ENCODE measurements around the gene POLA2.
A peak's percentile ranks its signal among the peaks of the same experiment; 100 is the strongest.
"Not testable (repeated sequence)": the region's sequence is repeated elsewhere in the genome, so short reads cannot be mapped to it uniquely, and the experiment has no call there.

Gene POLA2

GRCh38 chr11:65262776-65263175 is 1.0 kb downstream of the POLA2 start:
- DNase-seq (ENCODE audit: extremely low read depth, low read depth), result no peak
- TF ChIP-seq, protein P1, sequence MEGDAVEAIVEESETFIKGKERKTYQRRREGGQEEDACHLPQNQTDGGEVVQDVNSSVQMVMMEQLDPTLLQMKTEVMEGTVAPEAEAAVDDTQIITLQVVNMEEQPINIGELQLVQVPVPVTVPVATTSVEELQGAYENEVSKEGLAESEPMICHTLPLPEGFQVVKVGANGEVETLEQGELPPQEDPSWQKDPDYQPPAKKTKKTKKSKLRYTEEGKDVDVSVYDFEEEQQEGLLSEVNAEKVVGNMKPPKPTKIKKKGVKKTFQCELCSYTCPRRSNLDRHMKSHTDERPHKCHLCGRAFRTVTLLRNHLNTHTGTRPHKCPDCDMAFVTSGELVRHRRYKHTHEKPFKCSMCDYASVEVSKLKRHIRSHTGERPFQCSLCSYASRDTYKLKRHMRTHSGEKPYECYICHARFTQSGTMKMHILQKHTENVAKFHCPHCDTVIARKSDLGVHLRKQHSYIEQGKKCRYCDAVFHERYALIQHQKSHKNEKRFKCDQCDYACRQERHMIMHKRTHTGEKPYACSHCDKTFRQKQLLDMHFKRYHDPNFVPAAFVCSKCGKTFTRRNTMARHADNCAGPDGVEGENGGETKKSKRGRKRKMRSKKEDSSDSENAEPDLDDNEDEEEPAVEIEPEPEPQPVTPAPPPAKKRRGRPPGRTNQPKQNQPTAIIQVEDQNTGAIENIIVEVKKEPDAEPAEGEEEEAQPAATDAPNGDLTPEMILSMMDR (IDR thresholded peaks at IDR 0.05; ENCODE audit: low read depth, low read length), result no peak

DNA sequence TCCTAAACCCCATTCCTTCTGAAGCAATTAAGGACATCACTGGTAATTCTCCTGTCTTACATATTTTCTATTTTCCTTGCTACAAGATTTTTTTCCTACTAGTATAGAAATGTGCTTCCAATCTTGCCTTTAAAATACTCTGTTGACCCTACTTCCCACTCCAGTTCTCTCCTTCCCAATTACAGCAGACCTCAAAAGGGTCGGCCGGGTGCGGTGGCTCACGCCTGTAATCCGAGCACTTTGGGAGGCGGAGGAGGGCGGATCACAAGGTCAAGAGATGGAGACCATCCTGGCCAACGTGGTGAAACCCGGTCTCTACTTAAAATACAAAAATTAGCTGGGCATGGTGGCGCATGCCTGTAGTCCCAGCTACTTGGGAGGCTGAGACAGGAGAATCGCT is 3.0 kb downstream of the POLA2 start:
- DNase-seq (ENCODE audit: extremely low read depth, low read depth), result not testable (repeated sequence)

DNA sequence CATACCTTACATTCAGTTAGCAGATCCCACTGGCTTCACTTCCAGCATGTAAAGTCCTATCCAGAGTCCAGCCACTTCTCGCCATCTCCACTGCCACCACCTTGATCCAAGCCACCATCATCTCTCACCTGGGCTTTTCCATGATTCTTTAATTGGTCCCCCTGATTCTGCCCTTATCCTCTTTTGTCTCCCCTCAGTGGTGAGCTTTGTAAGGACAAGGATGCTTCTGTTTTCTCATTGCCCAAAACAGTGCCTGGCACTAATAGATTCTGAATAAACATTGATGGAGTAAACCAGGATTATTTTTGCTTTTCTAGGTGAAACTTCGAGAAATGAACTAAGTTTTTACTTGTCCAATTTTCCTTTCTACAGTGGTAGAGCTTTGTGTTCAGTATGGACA is 4.4 kb downstream of the POLA2 start:
- DNase-seq (ENCODE audit: extremely low read depth, low read depth), result no peak
- TF ChIP-seq, protein P1 (IDR thresholded peaks at IDR 0.05; ENCODE audit: low read depth, low read length), result no peak

DNA sequence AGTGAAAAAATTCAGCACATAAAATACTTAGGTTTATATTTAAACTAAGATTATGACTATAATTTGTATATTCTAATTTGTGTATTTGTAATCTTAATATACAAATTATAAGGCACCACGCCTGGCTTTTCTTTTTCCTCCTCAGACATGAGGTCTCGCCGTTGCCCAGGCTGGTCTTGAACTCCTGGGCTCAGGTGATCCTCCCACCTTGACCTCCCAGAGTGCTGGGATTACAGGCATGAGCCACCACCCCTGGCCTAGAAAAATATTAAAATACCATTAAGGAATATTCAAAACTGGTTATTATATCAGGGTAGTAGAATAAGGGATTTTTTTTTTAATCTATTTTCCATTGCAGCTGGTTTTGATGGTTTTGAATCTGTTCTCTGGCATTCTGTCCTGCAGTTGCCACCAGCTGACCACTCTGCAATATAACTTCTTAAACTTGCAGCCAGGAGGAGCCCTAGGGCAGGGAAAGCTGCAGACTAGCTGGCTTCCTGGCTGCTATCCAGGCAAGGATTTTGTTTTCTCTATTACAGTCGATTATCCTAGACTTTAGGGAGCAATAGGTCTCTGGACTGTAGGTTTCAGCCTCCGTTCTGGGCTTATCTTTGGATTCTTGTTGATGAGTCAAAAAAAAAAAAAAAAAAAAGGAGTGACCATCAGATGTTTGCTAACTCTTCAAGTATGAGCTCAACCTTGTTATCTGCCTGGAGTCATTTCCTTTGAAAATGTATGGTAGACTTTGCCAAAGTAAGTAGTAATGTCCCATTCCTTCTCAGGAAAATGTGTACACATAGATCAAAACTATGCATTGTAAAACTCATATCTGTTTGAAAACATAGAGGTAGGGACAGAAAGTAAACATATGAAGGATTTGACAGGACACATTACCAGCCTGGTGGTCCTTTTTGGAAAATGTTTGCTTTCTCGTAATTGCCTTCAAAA is 13.2 kb downstream of the POLA2 start:
- DNase-seq (ENCODE audit: extremely low read depth, low read depth), result peak; percentile 94
- TF ChIP-seq, protein P1 (IDR thresholded peaks at IDR 0.05; ENCODE audit: low read depth, low read length), result peak; percentile 75

- TF ChIP-seq, protein P1 (IDR thresholded peaks at IDR 0.05; ENCODE audit: low read depth, low read length), result no peak
- DNase-seq (ENCODE audit: extremely low read depth, low read depth), result no peak
These were observed 14.1 kb downstream of the POLA2 start for GRCh38 chr11:65275906-65276305.

DNA sequence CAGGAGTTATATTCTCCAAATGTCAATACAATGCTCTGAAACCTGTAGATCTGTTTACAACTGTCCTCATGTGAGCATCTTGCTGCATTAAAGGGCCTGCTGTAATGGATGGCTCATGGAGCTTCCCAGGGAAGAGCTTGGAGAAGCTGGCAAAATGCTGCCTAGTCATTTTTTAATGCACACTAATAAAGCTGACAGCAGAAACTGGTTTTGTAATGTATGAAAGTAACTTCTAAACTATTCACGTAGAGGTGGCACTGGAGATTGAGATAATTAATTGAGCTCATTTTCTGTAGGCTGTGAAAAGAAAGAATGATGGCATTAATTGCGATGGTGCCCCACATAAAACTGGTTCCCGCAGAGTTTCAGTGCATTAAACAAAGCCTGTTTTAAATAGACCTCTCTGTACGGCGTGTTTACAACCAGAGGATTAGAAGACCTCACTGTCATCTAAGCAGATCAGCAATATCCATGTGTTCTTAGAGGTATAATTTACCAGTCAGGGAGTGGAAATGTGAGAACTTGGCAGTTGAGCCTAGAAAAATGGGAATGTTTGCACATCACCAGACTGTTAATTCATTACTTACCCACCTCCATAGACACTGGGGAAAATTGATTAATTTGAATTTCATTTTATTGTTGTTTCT is 16.0 kb downstream of the POLA2 start:
- no peak for DNase-seq (ENCODE audit: extremely low read depth, low read depth)
- TF ChIP-seq, protein P1 (IDR thresholded peaks at IDR 0.05; ENCODE audit: low read depth, low read length), result no peak

DNA sequence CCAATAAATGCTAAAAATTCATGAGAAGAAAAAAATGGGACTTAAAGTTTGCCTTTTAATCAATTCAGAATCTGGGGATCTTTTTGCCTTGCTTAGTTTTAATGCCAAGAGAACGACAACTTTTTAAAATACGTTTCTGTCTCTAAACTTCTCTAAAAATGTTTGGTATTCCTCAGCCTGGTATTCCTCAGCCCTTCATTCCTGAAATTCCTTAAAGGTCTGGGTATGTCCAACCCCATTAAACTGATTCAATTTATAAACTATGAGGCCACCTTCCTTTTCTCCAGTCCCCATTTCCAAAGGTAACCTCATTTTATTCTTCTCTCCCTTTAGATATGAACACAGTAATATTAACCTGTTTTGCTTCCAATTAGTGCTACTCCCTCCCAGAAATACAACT is 16.6 kb downstream of the POLA2 start:
- TF ChIP-seq, protein P1 (IDR thresholded peaks at IDR 0.05; ENCODE audit: low read depth, low read length), result no peak
- DNase-seq (ENCODE audit: extremely low read depth, low read depth), result no peak
